Activated CD4-positive, alpha-beta T cell treated with anti-CD3 and anti-CD28 coated beads, Interleukin-2, amount 10 ng/mL, durations not matched to agents 24 days and 14 days (primary cell): ENCODE results near the gene STK39. TPM values are rescaled to one million over a fixed set of nuclear protein-coding genes. Genes with fewer than 3 reads are reported as not detected.

Experiments
- DNase-seq: peaks from one replicate; pipeline ENCODE4 v3.0.0; 2022
- H3K27ac Mint-ChIP-seq: one replicate; pipeline ENCODE4 v1.8.0; 2022; ENCODE audit warnings: mild to moderate bottlenecking, mixed read lengths
- H3K27me3 Mint-ChIP-seq: one replicate; pipeline ENCODE4 v1.8.0; 2022; ENCODE audit warnings: mixed read lengths
- H3K36me3 Mint-ChIP-seq: one replicate; pipeline ENCODE4 v1.8.0; 2022; ENCODE audit warnings: low read depth, mild to moderate bottlenecking, mixed read lengths
- H3K4me1 Mint-ChIP-seq: one replicate; pipeline ENCODE4 v1.8.0; 2021; ENCODE audit warnings: mixed read lengths
- H3K4me3 Mint-ChIP-seq: one replicate; pipeline ENCODE4 v1.8.0; 2022; ENCODE audit warnings: mild to moderate bottlenecking, moderate library complexity, mixed read lengths
- H3K9me3 Mint-ChIP-seq: one replicate; pipeline ENCODE4 v1.8.0; 2021; ENCODE audit warnings: mixed read lengths
- intact Hi-C: fragments of 100-400 bp; cut with micrococcal nuclease; formaldehyde crosslinking; loops from one replicate; pipeline ENCODE4 v1.15.1; 2023
- total RNA-seq: library from RNA; stranded (reverse); gene quantifications from 2 replicates; pipeline ENCODE4 v1.2.3, GENCODE V29; 2022

The STK39 gene
- total RNA-seq, 1 donor from 2014 or later, result 40.9 TPM

GRCh38 chr2:167955264-167955906 lies 292.0 kb downstream of the STK39 start:
- no peaks in the 10 kb centered on the region for H3K27me3 Mint-ChIP-seq
- H3K36me3 Mint-ChIP-seq, result peaks cover 1% of the 10 kb centered on the region
- no peaks in the 10 kb centered on the region for H3K4me1 Mint-ChIP-seq
- intact Hi-C loops, result no loop called here
- H3K4me3 Mint-ChIP-seq, result no peak overlapping the region
- no peak overlapping the region for H3K27ac Mint-ChIP-seq
- no peak for DNase-seq
- no peaks in the 10 kb centered on the region for H3K9me3 Mint-ChIP-seq

DNA sequence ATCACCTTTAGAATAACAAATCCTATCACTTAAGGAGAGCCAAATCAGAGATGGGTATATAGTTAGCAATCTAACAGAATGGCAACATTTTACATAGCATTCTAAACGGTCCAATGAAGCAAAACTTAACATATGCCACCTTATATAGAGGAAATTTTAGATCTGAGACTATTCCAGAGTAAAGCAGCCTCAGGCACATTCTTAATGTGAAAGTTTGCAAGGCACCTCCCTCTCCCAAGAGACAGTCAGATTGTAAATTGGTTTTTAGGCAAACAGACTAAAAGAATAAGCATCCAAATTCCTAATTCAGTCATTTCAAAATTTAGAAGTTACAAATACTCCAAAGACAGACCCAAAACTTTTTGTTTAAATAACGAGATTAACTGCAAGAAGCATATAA lies 292.9 kb downstream of the STK39 start:
- no peaks in the 10 kb centered on the region for H3K27me3 Mint-ChIP-seq
- peaks cover 1% of the 10 kb centered on the region for H3K36me3 Mint-ChIP-seq
- no peaks in the 10 kb centered on the region for H3K9me3 Mint-ChIP-seq
- no peak for DNase-seq
- no peak overlapping the region for H3K4me3 Mint-ChIP-seq
- intact Hi-C loops, result no loop called here
- no peaks in the 10 kb centered on the region for H3K4me1 Mint-ChIP-seq
- no peak overlapping the region for H3K27ac Mint-ChIP-seq

- DNase-seq, result no peak
- no peak overlapping the region for H3K4me3 Mint-ChIP-seq
- intact Hi-C loops, result no loop called here
- no peak overlapping the region for H3K27ac Mint-ChIP-seq
- H3K36me3 Mint-ChIP-seq, result peaks cover 1% of the 10 kb centered on the region
- H3K9me3 Mint-ChIP-seq, result no peaks in the 10 kb centered on the region
- no peaks in the 10 kb centered on the region for H3K27me3 Mint-ChIP-seq
- H3K4me1 Mint-ChIP-seq, result no peaks in the 10 kb centered on the region
Measured at GRCh38 chr2:167953776-167954175, 293.6 kb downstream of the STK39 start.

- Mint-ChIP-seq H3K4me1 (no peaks in the 10 kb centered on the region), H3K4me3 (no peak overlapping the region), H3K27ac (no peak overlapping the region), H3K36me3 (peaks cover 1% of the 10 kb centered on the region), H3K27me3 (no peaks in the 10 kb centered on the region), H3K9me3 (no peaks in the 10 kb centered on the region)
- intact Hi-C loops, result no loop called here
- DNase-seq, result no peak
Measured at GRCh38 chr2:167950571-167950970, 296.8 kb downstream of the STK39 start.

DNA sequence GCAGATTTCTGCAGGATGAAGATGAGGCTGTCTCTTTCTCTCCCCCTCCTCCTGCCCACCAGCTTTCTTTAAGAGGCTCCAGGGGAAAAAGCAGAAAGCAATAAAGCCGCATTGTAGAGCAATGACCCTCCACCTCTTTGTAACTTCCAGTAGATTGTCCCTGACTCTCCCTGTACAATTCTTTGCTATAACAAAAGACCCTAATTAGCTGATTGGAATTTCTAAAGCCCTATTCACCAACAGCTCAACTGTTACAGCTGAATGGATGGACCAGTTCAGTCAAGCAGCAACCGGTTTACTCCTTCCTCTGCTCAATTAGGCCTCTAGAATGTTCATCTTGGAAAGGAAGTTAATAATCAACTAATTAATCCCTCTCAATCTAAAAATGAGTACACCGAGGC lies 301.0 kb downstream of the STK39 start:
- no peak for DNase-seq
- H3K36me3 Mint-ChIP-seq, result no peaks in the 10 kb centered on the region
- H3K27me3 Mint-ChIP-seq, result no peaks in the 10 kb centered on the region
- intact Hi-C loops, result no loop called here
- no peaks in the 10 kb centered on the region for H3K4me1 Mint-ChIP-seq
- no peaks in the 10 kb centered on the region for H3K9me3 Mint-ChIP-seq
- H3K27ac Mint-ChIP-seq, result no peak overlapping the region
- no peak overlapping the region for H3K4me3 Mint-ChIP-seq

GRCh38 chr2:167945660-167946368 lies 301.6 kb downstream of the STK39 start:
- Mint-ChIP-seq H3K4me3 (no peak overlapping the region), H3K27me3 (no peaks in the 10 kb centered on the region), H3K27ac (no peak overlapping the region), H3K36me3 (no peaks in the 10 kb centered on the region), H3K9me3 (no peaks in the 10 kb centered on the region), H3K4me1 (no peaks in the 10 kb centered on the region)
- intact Hi-C loops, result no loop called here
- DNase-seq, result no peak

- H3K4me3 Mint-ChIP-seq, result no peak overlapping the region
- H3K27me3 Mint-ChIP-seq, result peaks cover 2% of the 10 kb centered on the region
- no peaks in the 10 kb centered on the region for H3K36me3 Mint-ChIP-seq
- no peaks in the 10 kb centered on the region for H3K4me1 Mint-ChIP-seq
- intact Hi-C loops, result no loop called here
- DNase-seq, result no peak
- H3K9me3 Mint-ChIP-seq, result no peaks in the 10 kb centered on the region
- H3K27ac Mint-ChIP-seq, result no peak overlapping the region
Measured at GRCh38 chr2:167944825-167945659, 302.4 kb downstream of the STK39 start.

DNA sequence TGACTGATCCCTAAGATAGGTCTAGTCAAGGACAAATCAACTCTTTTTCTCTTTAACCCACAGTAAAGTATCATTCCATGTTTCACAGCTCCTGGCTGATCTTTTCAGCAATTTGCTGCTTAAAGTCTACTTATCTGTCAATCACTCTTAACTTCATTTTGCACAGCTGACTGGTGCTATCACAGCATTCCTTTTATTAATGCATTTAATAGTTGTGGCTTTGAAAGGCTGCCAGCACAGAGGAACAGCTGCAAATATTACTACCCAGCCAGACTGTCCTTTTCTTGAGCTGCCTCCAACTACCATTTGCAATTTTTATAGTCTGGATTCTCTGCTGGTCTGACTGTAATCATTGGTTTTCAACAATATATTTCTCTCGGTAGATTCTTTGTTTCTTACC lies 303.5 kb downstream of the STK39 start:
- Mint-ChIP-seq H3K9me3 (no peaks in the 10 kb centered on the region), H3K27ac (no peak overlapping the region), H3K4me1 (no peaks in the 10 kb centered on the region), H3K36me3 (no peaks in the 10 kb centered on the region), H3K27me3 (peaks cover 5% of the 10 kb centered on the region), H3K4me3 (no peak overlapping the region)
- intact Hi-C loops, result no loop called here
- no peak for DNase-seq

GRCh38 chr2:167943368-167943767 lies 304.0 kb downstream of the STK39 start:
- no peak for DNase-seq
- intact Hi-C loops, result no loop called here
- Mint-ChIP-seq H3K9me3 (no peaks in the 10 kb centered on the region), H3K4me1 (no peaks in the 10 kb centered on the region), H3K27me3 (peaks cover 10% of the 10 kb centered on the region), H3K36me3 (no peaks in the 10 kb centered on the region), H3K4me3 (no peak overlapping the region), H3K27ac (no peak overlapping the region)

- Mint-ChIP-seq H3K4me1 (no peaks in the 10 kb centered on the region), H3K27ac (no peak overlapping the region), H3K4me3 (no peak overlapping the region), H3K9me3 (no peaks in the 10 kb centered on the region), H3K27me3 (peaks cover 12% of the 10 kb centered on the region), H3K36me3 (no peaks in the 10 kb centered on the region)
- DNase-seq, result no peak
- intact Hi-C loops, result no loop called here
Measured at GRCh38 chr2:167942366-167943081, 304.9 kb downstream of the STK39 start.

DNA sequence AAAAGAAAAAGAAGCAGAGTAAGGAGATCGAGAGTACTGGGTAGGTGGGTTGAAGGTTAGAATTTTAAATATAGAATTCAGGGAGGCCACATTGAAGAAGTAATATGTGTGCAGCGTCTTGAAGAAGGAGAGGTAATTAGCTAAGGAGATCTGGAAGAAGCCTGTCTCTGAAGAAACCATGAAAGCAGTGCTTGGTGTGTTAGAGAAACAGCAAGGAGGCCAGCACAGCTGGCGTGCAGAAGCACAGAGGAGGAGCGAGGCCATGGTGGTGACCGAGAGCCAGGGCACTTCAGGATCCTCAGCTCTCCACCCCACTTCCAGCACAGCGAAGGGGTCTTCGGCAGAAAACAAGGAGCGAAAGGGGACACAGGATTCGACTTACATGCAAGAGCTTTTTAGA lies 305.8 kb downstream of the STK39 start:
- H3K27ac Mint-ChIP-seq, result no peak overlapping the region
- H3K36me3 Mint-ChIP-seq, result no peaks in the 10 kb centered on the region
- DNase-seq, result no peak
- no peak overlapping the region for H3K4me3 Mint-ChIP-seq
- no peaks in the 10 kb centered on the region for H3K9me3 Mint-ChIP-seq
- H3K27me3 Mint-ChIP-seq, result peaks cover 14% of the 10 kb centered on the region
- H3K4me1 Mint-ChIP-seq, result no peaks in the 10 kb centered on the region
- intact Hi-C loops, result no loop called here

DNA sequence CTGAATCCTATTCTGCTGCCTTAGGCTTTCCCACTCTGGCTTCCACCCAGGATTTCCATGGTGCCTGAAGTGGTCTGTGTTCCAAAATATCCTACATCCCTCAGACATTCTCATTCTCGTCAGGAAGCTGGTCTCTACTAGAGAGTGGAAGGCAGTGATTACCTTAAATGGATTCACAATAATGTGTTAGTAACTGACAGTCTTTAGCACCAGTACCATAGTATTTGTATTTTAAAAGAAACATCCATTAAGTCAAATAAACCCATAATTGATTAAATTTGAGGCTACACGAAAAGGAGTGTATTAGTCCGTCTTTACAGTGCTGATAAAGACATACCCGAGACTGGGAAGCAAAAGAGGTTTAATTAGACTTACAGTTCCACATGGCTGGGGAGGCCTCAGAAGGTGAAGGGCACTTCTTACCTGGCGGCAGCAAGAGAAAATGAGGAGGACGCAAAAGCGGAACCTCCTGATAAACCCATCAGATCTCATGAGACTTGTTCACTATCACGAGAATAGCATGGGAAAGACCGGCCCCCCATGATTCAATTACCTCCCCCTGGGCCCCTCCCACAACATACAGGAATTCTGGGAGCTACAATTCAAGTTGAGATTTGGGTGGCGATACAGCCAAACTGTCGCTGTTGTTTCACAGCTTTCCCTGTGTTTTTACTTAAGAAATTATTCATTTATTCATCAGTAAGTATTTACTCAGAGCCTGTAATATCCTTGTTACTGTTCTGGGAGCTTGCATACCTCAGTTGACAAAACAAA lies 306.5 kb downstream of the STK39 start:
- intact Hi-C loops, result no loop called here
- H3K9me3 Mint-ChIP-seq, result no peaks in the 10 kb centered on the region
- no peaks in the 10 kb centered on the region for H3K4me1 Mint-ChIP-seq
- H3K36me3 Mint-ChIP-seq, result no peaks in the 10 kb centered on the region
- DNase-seq, result no peak
- peaks cover 14% of the 10 kb centered on the region for H3K27me3 Mint-ChIP-seq
- no peak overlapping the region for H3K4me3 Mint-ChIP-seq
- no peak overlapping the region for H3K27ac Mint-ChIP-seq

DNA sequence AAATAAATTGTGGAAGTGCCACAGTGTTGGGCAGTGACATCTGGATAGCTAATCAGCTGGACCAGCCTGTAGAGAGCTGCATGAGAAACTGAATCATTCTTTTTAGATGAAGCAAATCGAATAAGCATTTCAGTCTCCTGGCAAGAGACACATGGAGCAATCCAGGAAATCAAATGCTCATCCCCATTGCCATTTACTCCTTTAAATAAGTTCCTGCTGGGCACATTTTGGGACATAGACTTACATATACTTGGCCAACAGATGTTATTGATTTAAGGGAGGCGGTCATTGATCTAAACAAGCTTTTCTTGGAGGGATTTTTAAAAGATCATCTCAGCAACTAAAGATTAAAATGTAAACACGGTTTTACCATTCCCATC lies 307.1 kb downstream of the STK39 start:
- H3K4me3 Mint-ChIP-seq, result no peak overlapping the region
- no peaks in the 10 kb centered on the region for H3K9me3 Mint-ChIP-seq
- intact Hi-C loops, result no loop called here
- peaks cover 14% of the 10 kb centered on the region for H3K27me3 Mint-ChIP-seq
- H3K4me1 Mint-ChIP-seq, result no peaks in the 10 kb centered on the region
- no peak for DNase-seq
- no peaks in the 10 kb centered on the region for H3K36me3 Mint-ChIP-seq
- no peak overlapping the region for H3K27ac Mint-ChIP-seq
